Esophagus muscularis mucosa (tissue), 4 donors: ENCODE data around the gene MYL12B.

Experiments used
- CTCF ChIP-seq, 3 experiments: fragments of 200-600 bp in 2 of 3; fragments of 450-650 bp in 1 of 3; sonication (generic) in 2 of 3; IDR thresholded peaks; one replicate each; pipeline ENCODE4 v1.5.1; 2017 to 2019; ENCODE audit warnings: antibody characterized with exemption in 3 of 3, mild to moderate bottlenecking in 2 of 3, moderate library complexity in 1 of 3
- EP300 ChIP-seq: sonication (generic); formaldehyde crosslinking; IDR thresholded peaks from one replicate; pipeline ENCODE4 v1.6.1; 2017; ENCODE audit warnings: antibody characterized with exemption
- POLR2A ChIP-seq: fragments of 450-650 bp; IDR thresholded peaks from one replicate; pipeline ENCODE4 v1.6.1; 2017; ENCODE audit warnings: antibody characterized with exemption, moderate library complexity, mild to moderate bottlenecking, low read depth

DNA sequence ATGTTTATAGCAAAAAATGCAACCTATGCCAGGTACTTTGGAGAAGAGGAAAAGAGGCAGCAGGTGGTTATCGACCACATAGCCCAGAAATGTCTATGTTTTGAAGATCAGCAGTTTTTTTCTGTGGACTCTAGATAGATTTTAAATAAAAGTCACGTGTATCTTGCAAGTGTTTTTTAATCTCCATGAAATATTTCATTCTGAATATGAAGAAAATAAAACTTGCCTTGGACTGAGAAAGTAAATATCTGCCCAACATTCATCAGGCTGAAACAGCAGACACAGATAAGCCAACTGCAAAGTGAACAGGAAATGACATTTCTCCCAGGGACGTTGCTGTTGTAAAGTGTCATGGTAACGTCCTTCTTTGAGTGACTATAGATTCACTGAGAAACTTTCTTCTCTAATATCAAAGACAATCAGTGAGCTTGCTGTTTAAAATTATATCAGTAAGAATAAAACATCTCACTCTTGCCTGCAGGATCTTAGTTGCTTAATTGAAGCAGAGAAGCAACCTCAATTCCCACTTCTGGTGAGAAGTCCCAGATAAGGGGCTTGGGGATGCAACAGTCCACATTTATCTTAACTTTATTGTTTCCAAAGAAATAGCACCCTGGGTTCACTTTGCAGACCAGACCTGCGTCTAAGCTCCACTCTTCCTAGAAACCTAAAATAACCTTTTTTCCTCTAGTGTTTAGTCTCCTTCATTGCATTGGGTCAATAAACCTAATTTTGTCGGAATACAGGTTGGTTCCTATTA is 48.5 kb upstream of the MYL12B start:
- no peak for TF ChIP-seq EP300
- no peak for TF ChIP-seq CTCF (IDR thresholded peaks at IDR 0.05)
- TF ChIP-seq POLR2A: no peak
